HepG2 (cell line): ENCODE results near the gene RAB15. TPM values are rescaled to one million over a fixed set of nuclear protein-coding genes. Genes with fewer than 3 reads are reported as not detected.

Experiments used
- ASH2L ChIP-seq: fragments of 300-600, 200-600 bp; sonication (generic); IDR thresholded peaks from 2 replicates; pipeline ENCODE4 v1.7.0; 2017; ENCODE audit warnings: low read depth, mild to moderate bottlenecking, moderate library complexity, mixed read lengths, low read length; ENCODE audit not compliant: insufficient read length
- DNMT3B ChIP-seq: conservative IDR thresholded peaks from 2 replicates; pipeline ENCODE4 v1.6.1; 2016; ENCODE audit warnings: missing biosample characterization, control low read depth
- ISL2 ChIP-seq: sonication (generic); formaldehyde crosslinking; IDR thresholded peaks from 2 replicates; pipeline ENCODE4 v1.5.0; 2020; ENCODE audit warnings: missing genetic modification reagents
- KDM1A ChIP-seq: IDR thresholded peaks from 2 replicates; pipeline ENCODE4 v1.6.1; 2016; ENCODE audit warnings: missing compliant biosample characterization
- KLF11 ChIP-seq: IDR thresholded peaks from 2 replicates; pipeline ENCODE4 v1.6.1; 2016; ENCODE audit warnings: missing compliant biosample characterization
- MXD4 ChIP-seq: IDR thresholded peaks from 2 replicates; pipeline ENCODE4 v1.6.1; 2016; ENCODE audit warnings: mild to moderate bottlenecking, missing biosample characterization, missing genetic modification reagents
- NFIB ChIP-seq: sonication (generic); formaldehyde crosslinking; IDR thresholded peaks from 2 replicates; pipeline ENCODE4 v1.9.0; 2021; ENCODE audit warnings: missing genetic modification reagents, mild to moderate bottlenecking, borderline replicate concordance
- PPARG ChIP-seq: conservative IDR thresholded peaks from 2 replicates; pipeline ENCODE4 v1.6.1; 2016; ENCODE audit warnings: missing biosample characterization, missing genetic modification reagents
- PRPF4 ChIP-seq: fragments of 200-400 bp; formaldehyde crosslinking; IDR thresholded peaks from 2 replicates; pipeline ENCODE4 v1.6.1; 2016; ENCODE audit warnings: low read length, low read depth; ENCODE audit not compliant: poor library complexity, severe bottlenecking
- RFXANK ChIP-seq: IDR thresholded peaks from 2 replicates; pipeline ENCODE4 v1.6.1; 2016
- ZIK1 ChIP-seq: sonication (generic); formaldehyde crosslinking; IDR thresholded peaks from 2 replicates; pipeline ENCODE4 v1.5.0; 2020; ENCODE audit warnings: mild to moderate bottlenecking, low read depth, missing genetic modification reagents, borderline replicate concordance
- ZNF20 ChIP-seq: sonication (generic); formaldehyde crosslinking; IDR thresholded peaks from 2 replicates; pipeline ENCODE4 v1.4.0; 2020; ENCODE audit warnings: mild to moderate bottlenecking, moderate library complexity, missing genetic modification reagents
- ZNF367 ChIP-seq: sonication (generic); formaldehyde crosslinking; IDR thresholded peaks from 2 replicates; pipeline ENCODE4 v1.4.0; 2020; ENCODE audit warnings: missing genetic modification reagents, borderline replicate concordance
- ZNF501 ChIP-seq: sonication (generic); formaldehyde crosslinking; IDR thresholded peaks from 2 replicates; pipeline ENCODE4 v1.5.1; 2020; ENCODE audit warnings: mild to moderate bottlenecking, moderate library complexity, missing genetic modification reagents
- ZNF83 ChIP-seq: sonication (generic); formaldehyde crosslinking; IDR thresholded peaks from 2 replicates; pipeline ENCODE4 v1.4.0; 2020; ENCODE audit warnings: missing genetic modification reagents, mild to moderate bottlenecking, borderline replicate concordance
- ZNF850 ChIP-seq: sonication (generic); formaldehyde crosslinking; conservative IDR thresholded peaks from 2 replicates; pipeline ENCODE4 v1.9.0; 2021; ENCODE audit warnings: mild to moderate bottlenecking, missing genetic modification reagents
- polyA plus RNA-seq, 8 experiments: library from polyadenylated mRNA; depleted of rRNA in 3 of 8; stranded (reverse) in 7 of 8; unstranded in 1 of 8; fragments of >200 nt; fragmentation: Illumina TruSeq in 4 of 8; extraction: Trizol in 4 of 8; gene quantifications; 2 replicates each; pipeline versions ENCODE4 v1.2.1 to v1.2.3, GENCODE V29; 2011 to 2016; ENCODE audit warnings: low read depth in 4 of 8, missing spikeins in 1 of 8, mixed read lengths in 1 of 8; ENCODE audit not compliant: insufficient read depth in 1 of 8
- total RNA-seq, 5 experiments: library from RNA; depleted of rRNA; stranded (reverse); fragments of >200 nt; fragmentation: Illumina TruSeq; extraction: Trizol; gene quantifications; 2 replicates each; pipeline ENCODE4 v1.2.3, GENCODE V29; 2016; ENCODE audit warnings: low read depth in 1 of 5
- TF ChIP-seq, protein P1 (sequence below): IDR thresholded peaks from 2 replicates; pipeline ENCODE4 v1.6.1; 2016; ENCODE audit warnings: missing compliant biosample characterization, missing genetic modification reagents, borderline replicate concordance
- TF ChIP-seq, protein P2 (sequence below): sonication (generic); formaldehyde crosslinking; IDR thresholded peaks from 2 replicates; pipeline ENCODE4 v1.4.0; 2020; ENCODE audit warnings: missing genetic modification reagents, borderline replicate concordance
- TF ChIP-seq, protein P3 (sequence below): IDR thresholded peaks from 2 replicates; pipeline ENCODE4 v1.6.1; 2018; ENCODE audit warnings: missing genetic modification reagents
- TF ChIP-seq, protein P4 (sequence below): IDR thresholded peaks from 2 replicates; pipeline ENCODE4 v1.6.1; 2016; ENCODE audit warnings: mild to moderate bottlenecking
- TF ChIP-seq, protein P5 (sequence below): sonication (generic); formaldehyde crosslinking; IDR thresholded peaks from 2 replicates; pipeline ENCODE4 v1.5.0; 2020; ENCODE audit warnings: missing genetic modification reagents, mild to moderate bottlenecking, borderline replicate concordance

RAB15 gene
- total and polyA plus RNA-seq, 2 of the 13 experiments (the other 11 are each of a cell fraction or from before 2014, with no cell fraction given) = 7.4 to 18.5 TPM

DNA sequence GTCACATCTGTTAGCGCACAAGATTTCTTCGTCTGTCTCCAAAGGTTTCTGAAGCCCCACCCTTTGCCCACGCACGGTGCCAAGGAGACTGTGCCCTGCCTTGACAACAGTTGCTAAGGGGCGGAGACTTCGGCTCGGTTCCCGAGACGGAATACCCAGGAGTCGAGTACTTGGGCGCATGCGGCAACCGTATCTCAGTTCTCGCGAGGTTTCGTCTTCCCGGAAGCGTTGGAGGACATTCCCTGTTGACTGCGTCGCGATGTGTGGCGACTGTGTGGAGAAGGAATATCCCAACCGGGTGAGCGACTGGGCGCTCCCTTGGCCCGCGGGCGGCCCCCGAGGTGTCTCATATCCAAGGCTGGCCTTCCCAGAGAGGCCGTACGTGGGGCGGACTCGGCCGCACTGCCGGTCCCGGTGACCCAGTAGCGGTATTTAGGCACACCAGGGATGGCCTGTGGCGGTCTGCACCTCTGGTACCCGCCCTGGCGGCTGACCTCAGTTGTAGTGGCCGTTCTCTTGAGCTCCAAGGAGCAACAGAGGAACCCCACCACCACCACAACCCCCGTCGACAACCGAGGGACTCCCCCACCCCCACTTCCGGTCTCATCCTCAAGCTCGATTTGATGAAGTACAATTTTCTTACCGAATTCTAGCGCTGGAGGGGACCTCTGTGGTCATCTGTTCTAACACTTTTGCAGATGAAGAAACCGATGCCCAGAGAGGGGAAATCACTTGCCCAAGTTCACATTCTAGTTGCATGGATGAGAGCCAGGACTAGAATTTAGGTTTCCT, 57.7 kb downstream of the RAB15 start, which contains the start of gene CHURC1 (continued):
- TF ChIP-seq, protein P1, sequence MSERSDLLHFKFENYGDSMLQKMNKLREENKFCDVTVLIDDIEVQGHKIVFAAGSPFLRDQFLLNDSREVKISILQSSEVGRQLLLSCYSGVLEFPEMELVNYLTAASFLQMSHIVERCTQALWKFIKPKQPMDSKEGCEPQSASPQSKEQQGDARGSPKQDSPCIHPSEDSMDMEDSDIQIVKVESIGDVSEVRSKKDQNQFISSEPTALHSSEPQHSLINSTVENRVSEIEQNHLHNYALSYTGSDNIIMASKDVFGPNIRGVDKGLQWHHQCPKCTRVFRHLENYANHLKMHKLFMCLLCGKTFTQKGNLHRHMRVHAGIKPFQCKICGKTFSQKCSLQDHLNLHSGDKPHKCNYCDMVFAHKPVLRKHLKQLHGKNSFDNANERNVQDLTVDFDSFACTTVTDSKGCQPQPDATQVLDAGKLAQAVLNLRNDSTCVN (CRISPR knock-in tag) = no peak
- TF ChIP-seq PRPF4 (no peak), KDM1A (CRISPR knock-in tag) (no peak), ZNF501 (CRISPR knock-in tag) (peak; percentile 84), KLF11 (CRISPR knock-in tag) (0 out of 2 replicates have a peak, but pooled peaks have one; percentile 31), DNMT3B (CRISPR knock-in tag) (no peak), ZNF850 (CRISPR knock-in tag) (no peak), MXD4 (CRISPR knock-in tag) (no peak; the same call in 1 of the 2 replicates), ZNF20 (CRISPR knock-in tag) (0 out of 2 replicates have a peak, but pooled peaks have one; percentile 55), ASH2L (peak; percentile 96), RFXANK (CRISPR knock-in tag) (no peak), ISL2 (CRISPR knock-in tag) (0 out of 2 replicates have a peak, but pooled peaks have one; percentile 24), ZNF367 (CRISPR knock-in tag) (no peak), PPARG (CRISPR knock-in tag) (peak; percentile 27; the same call in 1 of the 2 replicates), NFIB (CRISPR knock-in tag) (no peak), ZNF83 (CRISPR knock-in tag) (no peak), ZIK1 (CRISPR knock-in tag) (0 out of 2 replicates have a peak, but pooled peaks have one; percentile 57)
- TF ChIP-seq, protein P2, sequence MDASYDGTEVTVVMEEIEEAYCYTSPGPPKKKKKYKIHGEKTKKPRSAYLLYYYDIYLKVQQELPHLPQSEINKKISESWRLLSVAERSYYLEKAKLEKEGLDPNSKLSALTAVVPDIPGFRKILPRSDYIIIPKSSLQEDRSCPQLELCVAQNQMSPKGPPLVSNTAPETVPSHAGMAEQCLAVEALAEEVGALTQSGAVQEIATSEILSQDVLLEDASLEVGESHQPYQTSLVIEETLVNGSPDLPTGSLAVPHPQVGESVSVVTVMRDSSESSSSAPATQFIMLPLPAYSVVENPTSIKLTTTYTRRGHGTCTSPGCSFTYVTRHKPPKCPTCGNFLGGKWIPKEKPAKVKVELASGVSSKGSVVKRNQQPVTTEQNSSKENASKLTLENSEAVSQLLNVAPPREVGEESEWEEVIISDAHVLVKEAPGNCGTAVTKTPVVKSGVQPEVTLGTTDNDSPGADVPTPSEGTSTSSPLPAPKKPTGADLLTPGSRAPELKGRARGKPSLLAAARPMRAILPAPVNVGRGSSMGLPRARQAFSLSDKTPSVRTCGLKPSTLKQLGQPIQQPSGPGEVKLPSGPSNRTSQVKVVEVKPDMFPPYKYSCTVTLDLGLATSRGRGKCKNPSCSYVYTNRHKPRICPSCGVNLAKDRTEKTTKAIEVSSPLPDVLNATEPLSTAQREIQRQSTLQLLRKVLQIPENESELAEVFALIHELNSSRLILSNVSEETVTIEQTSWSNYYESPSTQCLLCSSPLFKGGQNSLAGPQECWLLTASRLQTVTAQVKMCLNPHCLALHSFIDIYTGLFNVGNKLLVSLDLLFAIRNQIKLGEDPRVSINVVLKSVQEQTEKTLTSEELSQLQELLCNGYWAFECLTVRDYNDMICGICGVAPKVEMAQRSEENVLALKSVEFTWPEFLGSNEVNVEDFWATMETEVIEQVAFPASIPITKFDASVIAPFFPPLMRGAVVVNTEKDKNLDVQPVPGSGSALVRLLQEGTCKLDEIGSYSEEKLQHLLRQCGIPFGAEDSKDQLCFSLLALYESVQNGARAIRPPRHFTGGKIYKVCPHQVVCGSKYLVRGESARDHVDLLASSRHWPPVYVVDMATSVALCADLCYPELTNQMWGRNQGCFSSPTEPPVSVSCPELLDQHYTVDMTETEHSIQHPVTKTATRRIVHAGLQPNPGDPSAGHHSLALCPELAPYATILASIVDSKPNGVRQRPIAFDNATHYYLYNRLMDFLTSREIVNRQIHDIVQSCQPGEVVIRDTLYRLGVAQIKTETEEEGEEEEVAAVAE (CRISPR knock-in tag) = no peak
- TF ChIP-seq, protein P3, sequence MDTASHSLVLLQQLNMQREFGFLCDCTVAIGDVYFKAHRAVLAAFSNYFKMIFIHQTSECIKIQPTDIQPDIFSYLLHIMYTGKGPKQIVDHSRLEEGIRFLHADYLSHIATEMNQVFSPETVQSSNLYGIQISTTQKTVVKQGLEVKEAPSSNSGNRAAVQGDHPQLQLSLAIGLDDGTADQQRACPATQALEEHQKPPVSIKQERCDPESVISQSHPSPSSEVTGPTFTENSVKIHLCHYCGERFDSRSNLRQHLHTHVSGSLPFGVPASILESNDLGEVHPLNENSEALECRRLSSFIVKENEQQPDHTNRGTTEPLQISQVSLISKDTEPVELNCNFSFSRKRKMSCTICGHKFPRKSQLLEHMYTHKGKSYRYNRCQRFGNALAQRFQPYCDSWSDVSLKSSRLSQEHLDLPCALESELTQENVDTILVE = peak; percentile 22; the same call in 1 of the 2 replicates
- TF ChIP-seq, protein P4, sequence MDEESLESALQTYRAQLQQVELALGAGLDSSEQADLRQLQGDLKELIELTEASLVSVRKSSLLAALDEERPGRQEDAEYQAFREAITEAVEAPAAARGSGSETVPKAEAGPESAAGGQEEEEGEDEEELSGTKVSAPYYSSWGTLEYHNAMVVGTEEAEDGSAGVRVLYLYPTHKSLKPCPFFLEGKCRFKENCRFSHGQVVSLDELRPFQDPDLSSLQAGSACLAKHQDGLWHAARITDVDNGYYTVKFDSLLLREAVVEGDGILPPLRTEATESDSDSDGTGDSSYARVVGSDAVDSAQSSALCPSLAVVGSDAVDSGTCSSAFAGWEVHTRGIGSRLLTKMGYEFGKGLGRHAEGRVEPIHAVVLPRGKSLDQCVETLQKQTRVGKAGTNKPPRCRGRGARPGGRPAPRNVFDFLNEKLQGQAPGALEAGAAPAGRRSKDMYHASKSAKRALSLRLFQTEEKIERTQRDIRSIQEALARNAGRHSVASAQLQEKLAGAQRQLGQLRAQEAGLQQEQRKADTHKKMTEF (CRISPR knock-in tag) = peak; percentile 75
- TF ChIP-seq, protein P5, sequence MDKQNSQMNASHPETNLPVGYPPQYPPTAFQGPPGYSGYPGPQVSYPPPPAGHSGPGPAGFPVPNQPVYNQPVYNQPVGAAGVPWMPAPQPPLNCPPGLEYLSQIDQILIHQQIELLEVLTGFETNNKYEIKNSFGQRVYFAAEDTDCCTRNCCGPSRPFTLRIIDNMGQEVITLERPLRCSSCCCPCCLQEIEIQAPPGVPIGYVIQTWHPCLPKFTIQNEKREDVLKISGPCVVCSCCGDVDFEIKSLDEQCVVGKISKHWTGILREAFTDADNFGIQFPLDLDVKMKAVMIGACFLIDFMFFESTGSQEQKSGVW (CRISPR knock-in tag) = no peak
